H9 (cell line): ENCODE results near the gene CADM1. TPM values are rescaled to one million over a fixed set of nuclear protein-coding genes. Genes with fewer than 3 reads are reported as not detected.

Experiments used
- DNase-seq: peaks from one replicate; pipeline ENCODE4 v3.0.0-alpha.2; 2017
- H2AFZ ChIP-seq: one replicate; pipeline ENCODE4 v1.6.1; 2013; ENCODE audit warnings: mild to moderate bottlenecking, low read length, control low read depth, moderate library complexity
- H2AK5ac ChIP-seq: 2 replicates; pipeline ENCODE4 v1.6.1; 2013; ENCODE audit warnings: low read length, control low read depth, mixed read lengths; ENCODE audit not compliant: insufficient read length
- H2BK120ac ChIP-seq: one replicate; pipeline ENCODE4 v1.6.1; 2013; ENCODE audit warnings: low read depth, mild to moderate bottlenecking, low read length, control low read depth, inconsistent platforms; ENCODE audit not compliant: poor library complexity, severe bottlenecking
- H2BK12ac ChIP-seq: 2 replicates; pipeline ENCODE4 v1.6.1; 2013; ENCODE audit warnings: low read length, control low read depth, mixed read lengths, low read depth; ENCODE audit not compliant: insufficient read length
- H2BK15ac ChIP-seq: 2 replicates; pipeline ENCODE4 v1.6.1; 2013; ENCODE audit warnings: low read depth, low read length, control low read depth
- H2BK20ac ChIP-seq: one replicate; pipeline ENCODE4 v1.6.1; 2013; ENCODE audit warnings: low read depth, mild to moderate bottlenecking, low read length, control low read depth, inconsistent platforms; ENCODE audit not compliant: poor library complexity, severe bottlenecking
- H2BK5ac ChIP-seq: 2 replicates; pipeline ENCODE4 v1.6.1; 2013; ENCODE audit warnings: low read length, control low read depth, mixed read lengths; ENCODE audit not compliant: insufficient read length
- H3K14ac ChIP-seq: 2 replicates; pipeline ENCODE4 v1.6.1; 2013; ENCODE audit warnings: low read length, control low read depth; ENCODE audit not compliant: insufficient read depth
- H3K18ac ChIP-seq: 2 replicates; pipeline ENCODE4 v1.6.1; 2013; ENCODE audit warnings: low read depth, mild to moderate bottlenecking, mixed read lengths, low read length, control low read depth; ENCODE audit not compliant: insufficient read length
- H3K23ac ChIP-seq: 2 replicates; pipeline ENCODE4 v1.6.1; 2013; ENCODE audit warnings: low read length, control low read depth, mixed read lengths, low read depth; ENCODE audit not compliant: insufficient read length
- H3K23me2 ChIP-seq: 2 replicates; pipeline ENCODE4 v1.6.1; 2013; ENCODE audit warnings: low read depth, mild to moderate bottlenecking, mixed read lengths, low read length, control low read depth; ENCODE audit not compliant: insufficient read length, poor library complexity, severe bottlenecking
- H3K27ac ChIP-seq: 2 replicates; pipeline ENCODE4 v1.5.1; 2013; ENCODE audit warnings: low read length, control low read depth, mixed read lengths, low read depth; ENCODE audit not compliant: insufficient read length
- H3K27me3 ChIP-seq: 2 replicates; pipeline ENCODE4 v1.6.1; 2013; ENCODE audit warnings: low read length, control low read depth, inconsistent platforms; ENCODE audit not compliant: insufficient read depth
- H3K4ac ChIP-seq: 2 replicates; pipeline ENCODE4 v1.6.1; 2013; ENCODE audit warnings: low read depth, mild to moderate bottlenecking, control low read depth, inconsistent platforms, low read length, moderate library complexity
- H3K4me1 ChIP-seq: 2 replicates; pipeline ENCODE4 v1.6.1; 2013; ENCODE audit warnings: low read length, control low read depth, inconsistent platforms; ENCODE audit not compliant: insufficient read depth
- H3K4me2 ChIP-seq: 2 replicates; pipeline ENCODE4 v1.6.1; 2013; ENCODE audit warnings: low read length, control low read depth, mixed read lengths; ENCODE audit not compliant: insufficient read length, insufficient read depth
- H3K56ac ChIP-seq: 2 replicates; pipeline ENCODE4 v1.6.1; 2013; ENCODE audit warnings: low read depth, mild to moderate bottlenecking, mixed read lengths, low read length, control low read depth; ENCODE audit not compliant: insufficient read length
- H3K79me1 ChIP-seq: 2 replicates; pipeline ENCODE4 v1.6.1; 2013; ENCODE audit warnings: low read depth, mild to moderate bottlenecking, moderate library complexity, low read length, control low read depth, inconsistent platforms; ENCODE audit not compliant: insufficient read depth, poor library complexity, severe bottlenecking
- H3K79me2 ChIP-seq: 2 replicates; pipeline ENCODE4 v1.6.1; 2013; ENCODE audit warnings: low read length, control low read depth, inconsistent platforms; ENCODE audit not compliant: insufficient read depth
- H3K9ac ChIP-seq: 2 replicates; pipeline ENCODE4 v1.6.1; 2013; ENCODE audit warnings: low read length, control low read depth, mixed read lengths; ENCODE audit not compliant: insufficient read length; ENCODE audit errors: extremely low read depth
- H3K9me3 ChIP-seq: one replicate; pipeline ENCODE4 v1.6.1; 2013; ENCODE audit warnings: low read depth, low read length, inconsistent platforms; ENCODE audit not compliant: control insufficient read depth
- H3T11ph ChIP-seq: one replicate; pipeline ENCODE4 v1.6.1; 2013; ENCODE audit warnings: mild to moderate bottlenecking, low read length, control low read depth, inconsistent platforms
- H4K20me1 ChIP-seq: one replicate; pipeline ENCODE4 v1.6.1; 2013; ENCODE audit not compliant: control insufficient read depth, insufficient read length, insufficient read depth
- H4K5ac ChIP-seq: 2 replicates; pipeline ENCODE4 v1.6.1; 2013; ENCODE audit warnings: low read depth, mild to moderate bottlenecking, mixed read lengths, low read length, control low read depth; ENCODE audit not compliant: insufficient read length
- H4K8ac ChIP-seq: replicated peaks from 2 replicates; pipeline ENCODE4 v1.6.1; 2013; ENCODE audit warnings: low read length, control low read depth, mixed read lengths, low read depth; ENCODE audit not compliant: insufficient read length
- H4K91ac ChIP-seq: 2 replicates; pipeline ENCODE4 v1.6.1; 2013; ENCODE audit warnings: low read depth, mild to moderate bottlenecking, moderate library complexity, mixed read lengths, low read length, control low read depth; ENCODE audit not compliant: insufficient read length
- H3K27ac Mint-ChIP-seq, 3 experiments: 2 replicates in 2 of 3; 3 replicates in 1 of 3; pipeline ENCODE4 v1.8.0; 2020 to 2021; ENCODE audit warnings: mixed read lengths in 3 of 3, mild to moderate bottlenecking in 1 of 3, moderate library complexity in 1 of 3
- H3K27me3 Mint-ChIP-seq: 2 replicates; pipeline ENCODE4 v1.8.0; 2021; ENCODE audit warnings: low read depth, mild to moderate bottlenecking, moderate library complexity, mixed read lengths
- H3K36me3 Mint-ChIP-seq, 3 experiments: 2 replicates in 2 of 3; 3 replicates in 1 of 3; pipeline ENCODE4 v1.8.0; 2020 to 2021; ENCODE audit warnings: low read depth in 3 of 3, mixed read lengths in 3 of 3; ENCODE audit not compliant: insufficient read depth in 1 of 3
- H3K4me1 Mint-ChIP-seq, 2 experiments: 2 replicates each; pipeline ENCODE4 v1.8.0; 2020; ENCODE audit warnings: mixed read lengths in 2 of 2
- H3K4me3 Mint-ChIP-seq, 2 experiments: 2 replicates in 1 of 2; 3 replicates in 1 of 2; pipeline ENCODE4 v1.8.0; 2020 to 2021; ENCODE audit warnings: mild to moderate bottlenecking in 2 of 2, mixed read lengths in 2 of 2, moderate library complexity in 1 of 2
- H3K9me3 Mint-ChIP-seq, 2 experiments: 2 replicates in 1 of 2; 3 replicates in 1 of 2; pipeline ENCODE4 v1.8.0; 2020; ENCODE audit warnings: mild to moderate bottlenecking in 2 of 2, mixed read lengths in 2 of 2, moderate library complexity in 1 of 2
- CTCF ChIP-seq: fragments of 200-600 bp; sonication (generic); conservative IDR thresholded peaks from 3 replicates; pipeline ENCODE4 v1.8.0; 2021; ENCODE audit warnings: antibody characterized with exemption, mild to moderate bottlenecking
- WGBS: extraction: QIAGEN DNeasy Blood & Tissue Kit; methylation state at CpG from one replicate; pipeline ENCODE4 v1.1.7; 2013; ENCODE audit warnings: missing lambda C conversion rate, low lambda C conversion rate, mixed read lengths; ENCODE audit not compliant: insufficient read length; ENCODE audit errors: extremely low coverage; 5-methylcytosine and 5-hydroxymethylcytosine counted together
- total RNA-seq: library from RNA; stranded (reverse); gene quantifications from 2 replicates; pipeline ENCODE4 v1.2.1, GENCODE V29; 2021

Gene CADM1
- total RNA-seq, 1 experiment from 2014 or later, result 11.9 TPM

- no peak overlapping the region for H3K4ac ChIP-seq
- no peak for DNase-seq
- H2BK5ac ChIP-seq, result no peak overlapping the region
- H2BK15ac ChIP-seq, result no peak overlapping the region
- H3K27ac ChIP-seq, result no peak overlapping the region
- no peak overlapping the region for H4K8ac ChIP-seq
- no peaks in the 10 kb centered on the region for H3K4me1 ChIP-seq
- H2AFZ ChIP-seq, result no peak overlapping the region
- no peaks in the 10 kb centered on the region for H3K79me1 ChIP-seq
- H3K79me2 ChIP-seq, result no peaks in the 10 kb centered on the region
- H3K9me3 ChIP-seq, result no peaks in the 10 kb centered on the region
- no peak overlapping the region for H3K4me2 ChIP-seq
- H3K14ac ChIP-seq, result no peak overlapping the region
- H4K91ac ChIP-seq, result no peak overlapping the region
- H3K27ac Mint-ChIP-seq, result no peak overlapping the region
- H3K18ac ChIP-seq, result no peak overlapping the region
- no peak overlapping the region for H2BK120ac ChIP-seq
- peaks cover 5 to 6% of the 10 kb centered on the region in 2 experiments; a peak in 2 of 4 replicates for H3K4me1 Mint-ChIP-seq
- H3T11ph ChIP-seq, result no peak overlapping the region
- no peak overlapping the region for H2BK12ac ChIP-seq
- H2BK20ac ChIP-seq, result no peak overlapping the region
- no peaks in the 10 kb centered on the region for H3K23me2 ChIP-seq
- H3K27me3 ChIP-seq, result no peaks in the 10 kb centered on the region
- no peak overlapping the region for H3K56ac ChIP-seq
- no peaks in the 10 kb centered on the region for H4K20me1 ChIP-seq
- no peak overlapping the region for H3K4me3 Mint-ChIP-seq
- no peak overlapping the region for H3K23ac ChIP-seq
- no CpG with 5 or more reads among the region's 3 CpGs for WGBS
- no peaks in the 10 kb centered on the region for H3K9me3 Mint-ChIP-seq
- H2AK5ac ChIP-seq, result no peak overlapping the region
- H4K5ac ChIP-seq, result no peak overlapping the region
- no peaks in the 10 kb centered on the region; the same call in 1 of the 2 replicates for H3K27me3 Mint-ChIP-seq
- no peaks in the 10 kb centered on the region for H3K36me3 Mint-ChIP-seq
- TF ChIP-seq CTCF, result no peak
- H3K9ac ChIP-seq, result no peak overlapping the region
These were observed 212.9 kb downstream of the CADM1 start for GRCh38 chr11:115291325-115291724.
